HG02623 (cell line): ENCODE results near the gene MBNL2.
A peak's percentile ranks its signal among the peaks of the same experiment; 100 is the strongest.

Experiments
- ATAC-seq: cut with Tn5 transposase; IDR thresholded peaks from one replicate; pipeline ENCODE4 v1.9.1; 2021; ENCODE audit warnings: moderate library complexity; ENCODE audit not compliant: unreplicated experiment

The MBNL2 gene

GRCh38 chr13:97221989-97222700 is at the start of gene MBNL2:
Gene MBNL2 (plus strand): TSS chr13:97222333. CDS start chr13:97276236, 53,903 bp downstream.
- ATAC-seq = peak; percentile 97

GRCh38 chr13:97174638-97175037 is 47.5 kb upstream of the MBNL2 start:
- no peak for ATAC-seq

GRCh38 chr13:97175041-97175440 is 47.1 kb upstream of the MBNL2 start:
- ATAC-seq = no peak

- no peak for ATAC-seq
Observed at GRCh38 chr13:97179501-97179900, 42.6 kb upstream of the MBNL2 start.

- ATAC-seq = no peak
Observed at GRCh38 chr13:97182111-97182890, 39.8 kb upstream of the MBNL2 start.

GRCh38 chr13:97185291-97185690 is 36.8 kb upstream of the MBNL2 start:
- ATAC-seq = no peak

GRCh38 chr13:97185751-97186150 is 36.4 kb upstream of the MBNL2 start:
- ATAC-seq = no peak

GRCh38 chr13:97188207-97188606 is 33.9 kb upstream of the MBNL2 start:
- no peak for ATAC-seq

- ATAC-seq = no peak
Observed at GRCh38 chr13:97189928-97190327, 32.2 kb upstream of the MBNL2 start.

- no peak for ATAC-seq
Observed at GRCh38 chr13:97191142-97191541, 31.0 kb upstream of the MBNL2 start.

GRCh38 chr13:97191615-97192014 is 30.5 kb upstream of the MBNL2 start:
- no peak for ATAC-seq

- no peak for ATAC-seq
Observed at GRCh38 chr13:97192166-97192565, 30.0 kb upstream of the MBNL2 start.

- ATAC-seq = no peak
Observed at GRCh38 chr13:97193577-97193976, 28.6 kb upstream of the MBNL2 start.

GRCh38 chr13:97194479-97194878 is 27.7 kb upstream of the MBNL2 start:
- no peak for ATAC-seq

GRCh38 chr13:97196340-97196739 is 25.8 kb upstream of the MBNL2 start:
- no peak for ATAC-seq

- no peak for ATAC-seq
Observed at GRCh38 chr13:97198753-97199152, 23.4 kb upstream of the MBNL2 start.

- no peak for ATAC-seq
Observed at GRCh38 chr13:97199451-97199850, 22.7 kb upstream of the MBNL2 start.

- no peak for ATAC-seq
Observed at GRCh38 chr13:97200081-97200942, 21.8 kb upstream of the MBNL2 start.

- no peak for ATAC-seq
Observed at GRCh38 chr13:97202761-97203160, 19.4 kb upstream of the MBNL2 start.

GRCh38 chr13:97205465-97205864 is 16.7 kb upstream of the MBNL2 start:
- no peak for ATAC-seq

- ATAC-seq = no peak
Observed at GRCh38 chr13:97205982-97206381, 16.2 kb upstream of the MBNL2 start.
